Body of pancreas (tissue), 4 donors: ENCODE data around the gene IMPG2.

ENCODE experiments used
- CTCF ChIP-seq, 7 experiments: fragments of 450-650 bp in 4 of 7; fragments of 200-600 bp in 3 of 7; sonication (generic) in 3 of 7; IDR thresholded peaks; one replicate each; pipeline ENCODE4 v1.5.1; 2016 to 2019; ENCODE audit warnings: antibody characterized with exemption in 7 of 7
- POLR2A ChIP-seq, 3 donors: fragments of 450-650 bp; IDR thresholded peaks; one replicate each; pipeline ENCODE4 v1.6.1; 2016; ENCODE audit warnings: antibody characterized with exemption in 3 of 3, mild to moderate bottlenecking in 2 of 3

DNA sequence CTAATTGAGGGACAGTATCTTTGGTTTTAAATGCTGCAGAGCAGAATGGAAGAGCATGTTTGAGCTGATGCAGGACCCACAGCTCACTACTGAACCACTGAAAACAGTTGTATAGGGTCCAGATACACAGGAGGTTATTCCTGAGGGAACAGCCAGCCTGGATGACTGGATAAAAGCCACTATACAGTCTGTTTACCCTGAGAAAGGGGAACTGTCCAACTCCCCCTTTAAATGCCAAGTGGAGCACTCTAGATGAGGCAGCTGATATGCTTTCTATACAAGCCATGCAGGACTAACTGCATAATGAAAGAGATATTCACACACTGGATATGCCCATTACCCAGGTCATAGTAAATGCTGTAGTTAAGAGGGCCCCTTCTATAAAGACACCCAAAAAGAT, 138.6 kb downstream of the IMPG2 start:
- no peak for TF ChIP-seq CTCF (IDR thresholded peaks at IDR 0.05)
- TF ChIP-seq POLR2A (IDR thresholded peaks at IDR 0.05), result no peak
